Activated CD8-positive, alpha-beta memory T cell treated with anti-CD3 and anti-CD28 coated beads, Interleukin-2, amount 10 ng/mL, durations not matched to agents 7 days and 5 days (primary cell): ENCODE data around the gene CA11. TPM values are rescaled to one million over a fixed set of nuclear protein-coding genes. Genes with fewer than 3 reads are reported as not detected.
A peak's percentile ranks its signal among the peaks of the same experiment; 100 is the strongest.

Experiments
- ATAC-seq: fragments of 150-1000 bp; cut with Tn5 transposase; one replicate; pipeline ENCODE4 v1.10.0; 2021; ENCODE audit warnings: moderate library complexity
- CTCF ChIA-PET: fragments of 350-600 bp; sonication (Branson Sonifier 250); formaldehyde crosslinking; loops from one replicate; lab custom pipeline; 2021; ENCODE audit warnings: antibody characterized with exemption; lab: Charles Lee
- DNase-seq: peaks from one replicate; pipeline ENCODE4 v3.0.0-alpha.2; 2020
- H3K27ac Mint-ChIP-seq: one replicate; pipeline ENCODE4 v1.8.0; 2021; ENCODE audit warnings: mild to moderate bottlenecking, mixed read lengths
- H3K27me3 Mint-ChIP-seq: one replicate; pipeline ENCODE4 v1.8.0; 2021; ENCODE audit warnings: mixed read lengths
- H3K36me3 Mint-ChIP-seq: one replicate; pipeline ENCODE4 v1.8.0; 2021; ENCODE audit warnings: mild to moderate bottlenecking, mixed read lengths
- H3K4me1 Mint-ChIP-seq: one replicate; pipeline ENCODE4 v1.8.0; 2021; ENCODE audit warnings: mixed read lengths
- H3K4me3 Mint-ChIP-seq: one replicate; pipeline ENCODE4 v1.8.0; 2021; ENCODE audit warnings: mild to moderate bottlenecking, moderate library complexity, mixed read lengths
- H3K9me3 Mint-ChIP-seq: one replicate; pipeline ENCODE4 v1.8.0; 2022; ENCODE audit warnings: low read depth, mixed read lengths
- total RNA-seq, 2 experiments: library from RNA; stranded (reverse); gene quantifications; one replicate each; pipeline ENCODE4 v1.2.3, GENCODE V29; 2021

The CA11 gene
- total RNA-seq, 2 experiments from 2014 or later, result 6.0 to 7.2 TPM

DNA sequence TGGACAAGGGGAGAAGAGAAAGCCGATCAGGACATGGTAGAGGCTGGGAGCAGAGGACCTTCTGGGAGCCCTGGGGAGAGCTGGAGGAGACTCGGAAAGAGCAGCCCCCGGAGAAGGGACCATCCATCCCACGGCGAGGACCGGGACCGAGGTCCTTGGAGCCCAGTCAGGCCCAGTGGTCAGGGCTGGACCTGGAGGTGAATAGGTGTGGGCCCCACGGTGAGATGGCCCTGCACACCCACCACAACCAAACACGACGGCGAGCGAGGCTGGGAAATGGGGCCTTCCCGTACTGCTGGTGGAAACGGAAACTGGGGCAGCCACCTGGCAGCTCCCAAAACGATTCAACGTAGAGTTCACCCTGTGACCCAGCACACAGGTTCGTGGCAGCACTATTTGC is 30.5 kb upstream of the CA11 start:
- DNase-seq (no peak), ATAC-seq (no peak)
- peaks cover 3% of the 10 kb centered on the region for H3K27me3 Mint-ChIP-seq
- peaks cover 13% of the 10 kb centered on the region for H3K4me1 Mint-ChIP-seq
- H3K27ac Mint-ChIP-seq, result no peak overlapping the region
- H3K36me3 Mint-ChIP-seq, result no peaks in the 10 kb centered on the region
- CTCF ChIA-PET, result interaction anchor here (0.7 to 2.9 kb wide), 4 partner anchors 20 to 63 kb away, joined by 3 to 20 read pairs (median 4); partner anchors contain the start of genes CA11 and FUT2
- H3K9me3 Mint-ChIP-seq, result no peaks in the 10 kb centered on the region
- H3K4me3 Mint-ChIP-seq, result no peak overlapping the region

DNA sequence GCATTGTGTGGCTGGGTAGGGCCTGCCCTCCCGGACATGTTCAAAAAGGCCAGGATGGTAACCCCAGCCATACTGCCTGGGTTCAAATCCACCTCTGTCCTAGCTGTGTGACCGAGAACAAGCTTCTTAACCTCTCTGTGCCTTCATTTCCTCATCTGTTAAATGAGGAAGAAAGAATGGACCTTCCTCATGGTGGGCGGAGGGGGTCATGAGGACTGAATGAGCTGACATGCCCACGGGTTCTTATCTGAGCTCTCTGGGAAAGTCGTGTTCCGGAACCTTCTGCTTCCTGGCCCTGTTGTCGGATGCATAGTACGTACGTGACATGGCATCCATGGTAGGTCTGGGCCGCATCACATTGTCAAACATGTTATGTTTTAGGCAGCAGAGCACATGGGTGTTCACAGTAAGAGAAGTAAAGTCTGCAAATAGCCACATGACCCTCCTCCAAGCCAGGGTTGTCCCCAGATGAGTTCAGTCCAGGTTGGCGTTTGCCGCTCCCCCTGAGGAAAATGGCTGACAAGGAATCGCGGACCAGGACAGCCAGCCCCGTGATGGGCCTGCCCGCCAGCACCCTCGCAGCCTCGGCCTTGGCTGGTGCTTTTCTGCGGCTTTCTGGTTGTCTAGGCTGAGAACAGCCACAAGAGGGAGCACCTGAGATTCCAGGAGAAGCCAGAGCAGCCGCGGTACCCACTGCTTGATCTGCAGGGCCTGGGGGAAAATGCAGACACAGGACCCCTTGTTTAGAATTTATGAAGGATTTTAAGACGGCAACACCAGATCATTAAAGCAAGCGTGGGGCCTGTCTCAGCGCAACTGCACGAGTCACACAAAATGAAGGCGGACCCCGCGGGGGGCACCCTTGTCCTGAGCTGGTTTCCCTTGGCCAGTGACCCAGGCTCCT is 29.2 kb upstream of the CA11 start:
- H3K36me3 Mint-ChIP-seq, result no peaks in the 10 kb centered on the region
- DNase-seq (peak; percentile 83), ATAC-seq (peak; percentile 85)
- no peak overlapping the region for H3K4me3 Mint-ChIP-seq
- peaks cover 6% of the 10 kb centered on the region for H3K4me1 Mint-ChIP-seq
- H3K27ac Mint-ChIP-seq, result no peak overlapping the region
- peaks cover 3% of the 10 kb centered on the region for H3K27me3 Mint-ChIP-seq
- no peaks in the 10 kb centered on the region for H3K9me3 Mint-ChIP-seq
- CTCF ChIA-PET, result interaction anchor here (0.6 to 2.9 kb wide), 20 partner anchors 9 to 169 kb away, joined by 3 to 20 read pairs (median 4); partner anchors contain the start of genes CA11 and FUT2

DNA sequence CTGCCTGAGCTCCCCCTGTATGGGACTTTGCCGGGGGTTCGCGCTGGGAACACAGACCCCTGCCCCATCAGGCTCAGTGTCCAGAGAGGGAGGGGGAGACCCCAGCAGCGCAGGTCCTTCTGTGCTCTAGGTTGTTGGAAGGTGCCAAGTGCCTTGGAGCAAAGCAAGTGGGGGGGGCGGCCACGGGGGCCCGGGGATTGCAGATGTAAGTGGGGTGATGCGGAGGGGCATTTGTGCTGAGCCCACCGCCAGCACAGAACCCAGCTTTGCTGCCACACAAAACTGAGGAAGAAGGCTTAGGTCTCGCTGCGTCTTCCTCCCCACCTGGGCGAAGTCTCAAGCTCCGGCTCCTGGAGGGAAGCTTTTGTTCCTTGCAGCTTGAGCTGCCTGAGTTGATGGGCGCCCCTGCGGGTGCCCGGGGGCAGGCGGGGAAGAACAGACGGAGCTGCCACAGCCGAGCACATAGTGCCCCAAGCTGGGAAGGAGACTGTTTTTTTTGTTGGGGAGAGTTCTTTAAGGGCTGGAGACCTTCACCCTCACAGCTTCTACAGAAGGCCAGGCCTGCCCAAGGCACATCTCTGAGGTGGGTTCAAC is 28.3 kb upstream of the CA11 start:
- H3K27me3 Mint-ChIP-seq, result peaks cover 3% of the 10 kb centered on the region
- H3K4me3 Mint-ChIP-seq, result no peak overlapping the region
- H3K27ac Mint-ChIP-seq, result no peak overlapping the region

DNA sequence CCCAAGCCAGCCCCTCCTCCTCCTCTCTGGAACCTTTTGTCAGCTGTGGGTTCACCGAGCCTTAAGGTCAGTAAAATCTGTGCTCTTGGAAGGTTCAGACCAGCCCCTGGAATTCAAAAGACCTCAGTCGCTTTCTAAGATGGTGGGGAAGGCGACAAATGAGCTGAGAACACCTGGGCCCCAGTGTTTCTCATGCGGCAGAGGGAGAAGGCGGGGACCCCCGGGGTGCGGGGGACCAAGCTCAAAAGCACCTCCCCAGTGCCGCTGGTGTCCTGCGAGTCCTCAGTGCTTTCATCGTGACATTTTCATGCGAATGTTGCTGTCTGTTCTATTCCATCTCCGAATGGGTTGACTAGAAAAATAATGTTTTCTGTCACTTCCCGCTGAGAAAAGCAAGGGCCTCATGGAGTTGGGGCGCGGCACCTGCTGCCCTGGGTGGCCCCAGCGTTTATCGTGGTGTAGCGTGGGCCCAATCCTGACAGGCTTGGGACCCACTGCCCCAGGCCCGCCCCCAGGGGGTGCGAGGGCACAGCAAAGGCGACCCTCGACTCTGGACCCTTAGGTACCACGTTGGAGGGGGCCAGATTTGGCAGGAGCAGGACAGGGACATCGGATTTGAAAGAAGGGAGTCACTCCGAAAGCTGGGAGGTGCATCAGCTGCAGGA is 27.6 kb upstream of the CA11 start:
- Mint-ChIP-seq H3K9me3 (peaks cover 10% of the 10 kb centered on the region), H3K27me3 (peaks cover 3% of the 10 kb centered on the region), H3K27ac (no peak overlapping the region), H3K36me3 (peaks cover 2% of the 10 kb centered on the region), H3K4me1 (peaks cover 6% of the 10 kb centered on the region), H3K4me3 (no peak overlapping the region)
- ATAC-seq (no peak), DNase-seq (no peak)
- CTCF ChIA-PET, result interaction anchor here (0.8 to 1.7 kb wide), 3 partner anchors 13 to 28 kb away, joined by 3 to 5 read pairs (median 4); no protein-coding TSS in a partner anchor

More for the DNA sequence above, 28.3 kb upstream of the CA11 start:
- Mint-ChIP-seq H3K36me3 (peaks cover 2% of the 10 kb centered on the region), H3K4me1 (peaks cover 6% of the 10 kb centered on the region), H3K9me3 (peaks cover 7% of the 10 kb centered on the region)
- DNase-seq, result no peak
- CTCF ChIA-PET, result interaction anchor here (0.7 to 2.9 kb wide), 12 partner anchors 9 to 168 kb away, joined by 3 to 20 read pairs (median 4); partner anchors contain the start of genes CA11 and FUT2
- ATAC-seq, result no peak

DNA sequence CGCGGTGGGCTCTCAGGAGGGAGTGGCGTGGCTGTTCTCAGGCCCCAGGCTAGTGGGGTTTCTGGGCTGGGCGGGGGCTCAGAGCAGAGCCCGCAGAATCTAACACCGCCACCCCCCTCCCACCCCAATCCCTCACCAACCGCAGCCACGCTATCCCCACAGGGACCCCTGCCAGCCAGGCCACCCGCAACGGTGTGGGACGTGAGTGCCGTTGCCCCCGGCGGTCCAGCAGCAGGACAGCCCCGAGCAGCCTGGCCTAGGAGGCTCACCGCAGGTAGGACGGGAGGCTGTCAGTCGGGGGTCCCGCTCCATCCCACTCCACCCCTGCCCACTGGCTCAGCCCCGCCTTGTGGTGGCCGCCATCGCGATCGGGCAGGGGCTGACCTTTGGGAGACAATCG is 27.0 kb upstream of the CA11 start, which contains the start of gene NTN5:
TSS of gene NTN5 (minus strand) at position 24 of the 400 bp plus-strand sequence. CDS start 2,031 bp downstream, outside the sequence.
- H3K36me3 Mint-ChIP-seq, result peaks cover 2% of the 10 kb centered on the region

DNA sequence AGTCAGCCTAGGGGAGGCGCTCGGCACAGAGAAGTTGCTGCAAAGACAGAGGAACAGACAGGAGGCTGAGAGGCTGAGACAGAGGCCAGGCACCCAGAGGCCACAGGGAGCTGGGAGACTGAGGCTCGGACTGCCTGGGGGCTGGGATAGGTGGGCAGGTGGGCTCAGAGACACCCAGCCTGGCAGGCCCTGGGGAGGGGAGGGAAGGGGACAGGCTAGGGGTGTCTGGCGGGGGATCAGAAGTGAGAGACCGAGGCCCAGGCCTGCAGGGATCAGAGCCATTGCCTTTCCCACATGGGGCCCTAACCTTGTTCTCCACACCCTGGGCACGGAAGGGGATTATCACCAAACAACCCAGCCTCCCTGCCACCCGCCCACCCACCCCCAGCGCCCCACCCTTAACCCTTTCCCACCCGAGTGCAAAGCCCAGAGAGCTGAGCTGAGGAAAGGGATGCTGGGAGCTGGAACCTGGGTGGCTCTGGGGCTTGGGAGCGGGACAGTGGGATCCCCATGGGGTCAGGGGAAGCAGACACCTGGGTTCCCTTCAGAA is 25.5 kb upstream of the CA11 start:
- CTCF ChIA-PET, result interaction anchor here (1.2 kb wide), 1 partner anchor 26 kb away, joined by 3 read pairs; the partner anchor contains the start of gene CA11
- no peak overlapping the region for H3K4me3 Mint-ChIP-seq
- DNase-seq, result no peak
- peaks cover 3% of the 10 kb centered on the region for H3K27me3 Mint-ChIP-seq
- H3K36me3 Mint-ChIP-seq, result peaks cover 2% of the 10 kb centered on the region
- no peak for ATAC-seq
- H3K4me1 Mint-ChIP-seq, result peaks cover 6% of the 10 kb centered on the region
- H3K27ac Mint-ChIP-seq, result no peak overlapping the region
- H3K9me3 Mint-ChIP-seq, result peaks cover 10% of the 10 kb centered on the region

More for the DNA sequence above, 27.0 kb upstream of the CA11 start, which contains the start of gene NTN5:
- CTCF ChIA-PET, result interaction anchor here (0.8 kb wide), 1 partner anchor 29 kb away, joined by 3 read pairs; no protein-coding TSS in a partner anchor
- peaks cover 10% of the 10 kb centered on the region for H3K9me3 Mint-ChIP-seq
- no peak for ATAC-seq
- no peak within 1 kb of the TSS for H3K4me3 Mint-ChIP-seq
- DNase-seq, result no peak
- H3K4me1 Mint-ChIP-seq, result peaks cover 6% of the 10 kb centered on the region
- no peak within 1 kb of the TSS for H3K27ac Mint-ChIP-seq
- peaks cover 3% of the 10 kb centered on the region for H3K27me3 Mint-ChIP-seq

DNA sequence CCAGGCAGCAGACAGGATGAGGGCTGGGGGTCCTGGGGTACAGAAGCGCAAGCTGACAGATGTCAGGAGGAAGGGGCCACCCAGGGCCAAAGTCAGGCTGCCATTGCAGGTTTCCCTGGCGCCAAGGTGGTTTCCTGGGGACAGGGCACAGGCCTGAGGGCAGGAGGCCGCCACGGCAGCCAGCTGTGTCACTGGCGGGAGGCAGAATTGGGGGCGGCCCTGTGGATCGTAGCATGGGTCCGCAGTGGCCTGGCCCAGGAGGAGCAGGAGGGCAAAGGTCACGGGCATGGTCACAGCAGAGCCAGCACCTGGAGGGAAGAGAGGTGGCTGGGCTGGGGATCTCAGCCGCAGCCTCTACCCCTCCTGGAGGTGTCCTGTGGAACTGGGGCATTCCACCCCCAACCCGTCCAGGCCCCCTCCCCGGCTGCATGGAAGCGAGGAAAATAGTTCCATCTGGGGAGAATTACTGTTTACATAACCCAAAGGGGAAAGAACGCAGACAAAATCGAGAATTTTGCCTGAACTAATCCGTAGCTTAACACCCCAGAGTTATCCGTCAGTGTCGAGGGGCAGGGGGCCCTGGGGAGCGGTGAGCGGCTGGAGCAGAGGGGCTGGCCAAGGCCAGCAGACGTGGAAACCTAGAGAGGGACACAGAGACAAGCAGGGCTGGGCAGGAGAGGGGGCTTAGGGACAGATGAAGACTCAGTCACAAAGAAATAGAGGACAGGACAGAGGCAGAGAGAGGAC is 24.9 kb upstream of the CA11 start:
- H3K9me3 Mint-ChIP-seq, result peaks cover 10% of the 10 kb centered on the region
- CTCF ChIA-PET, result interaction anchor here (1.2 kb wide), 1 partner anchor 25 kb away, joined by 3 read pairs; the partner anchor contains the start of gene CA11
- DNase-seq, result no peak
- peaks cover 6% of the 10 kb centered on the region for H3K4me1 Mint-ChIP-seq
- ATAC-seq, result no peak
- H3K36me3 Mint-ChIP-seq, result peaks cover 2% of the 10 kb centered on the region
- H3K27ac Mint-ChIP-seq, result no peak overlapping the region
- no peak overlapping the region for H3K4me3 Mint-ChIP-seq
- H3K27me3 Mint-ChIP-seq, result peaks cover 3% of the 10 kb centered on the region

DNA sequence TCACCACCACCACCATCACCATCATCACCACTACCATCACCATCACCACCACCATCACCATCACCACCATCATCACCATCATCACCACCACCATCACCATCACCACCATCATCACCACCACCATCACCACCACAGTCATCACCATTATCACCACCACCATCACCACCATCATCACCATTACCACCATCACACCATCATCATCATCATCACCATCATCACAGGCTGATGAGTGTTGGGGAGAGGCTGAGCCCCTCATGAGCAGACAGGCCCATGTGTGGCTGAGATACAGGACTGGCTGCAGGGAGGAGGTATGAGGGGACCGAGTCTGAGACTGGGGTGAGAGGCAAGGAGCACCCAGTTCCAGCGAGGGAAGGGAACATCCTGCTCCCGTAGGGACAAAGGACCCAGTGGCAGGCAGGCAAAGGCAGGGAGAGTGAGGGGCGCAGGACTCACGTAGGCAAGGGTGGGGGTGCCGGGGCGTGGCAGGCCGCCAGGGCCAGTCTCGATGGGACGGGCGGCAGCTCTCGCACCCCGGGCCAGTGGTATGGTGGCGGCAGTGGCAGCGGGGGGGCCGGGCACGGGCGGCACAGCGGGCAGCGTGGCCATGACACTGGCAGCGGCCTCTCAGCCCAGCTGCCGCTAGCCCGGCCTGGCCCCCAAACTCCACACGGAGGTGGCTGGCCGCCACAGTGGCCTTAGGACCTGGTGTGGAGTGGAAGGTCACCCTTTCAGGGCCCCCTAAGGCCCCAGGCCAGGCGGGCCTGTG is 24.1 kb upstream of the CA11 start:
- H3K27me3 Mint-ChIP-seq, result no peaks in the 10 kb centered on the region
- peaks cover 2% of the 10 kb centered on the region for H3K36me3 Mint-ChIP-seq
- CTCF ChIA-PET, result interaction anchor here (1.2 kb wide), 1 partner anchor 24 kb away, joined by 3 read pairs; the partner anchor contains the start of gene CA11
- peak overlapping the region; percentile 38 for H3K4me3 Mint-ChIP-seq
- no peak for ATAC-seq
- DNase-seq, result no peak
- peaks cover 1% of the 10 kb centered on the region for H3K4me1 Mint-ChIP-seq
- H3K27ac Mint-ChIP-seq, result peak overlapping the region; percentile 45
- peaks cover 10% of the 10 kb centered on the region for H3K9me3 Mint-ChIP-seq

DNA sequence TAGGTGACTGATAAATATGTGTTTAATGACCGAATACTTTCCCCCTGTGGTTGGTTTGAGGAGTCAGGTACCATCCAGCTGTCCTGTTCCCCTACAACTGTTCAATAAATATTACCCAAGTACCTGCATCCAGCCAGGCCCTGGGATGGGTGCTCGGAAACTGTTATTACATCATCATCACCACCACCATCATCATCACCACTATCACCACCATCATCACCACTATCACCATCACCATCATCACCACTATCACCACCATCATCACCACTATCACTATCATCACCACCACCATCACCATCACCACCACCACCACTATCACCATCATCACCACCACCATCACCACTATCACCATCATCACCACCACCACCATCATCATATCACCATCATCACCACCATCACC is 22.8 kb upstream of the CA11 start:
- no peak for DNase-seq
- H3K27me3 Mint-ChIP-seq, result no peaks in the 10 kb centered on the region
- no peaks in the 10 kb centered on the region for H3K4me1 Mint-ChIP-seq
- H3K36me3 Mint-ChIP-seq, result peaks cover 2% of the 10 kb centered on the region
- ATAC-seq, result no peak
- H3K4me3 Mint-ChIP-seq, result peak overlapping the region; percentile 7
- CTCF ChIA-PET, result interaction anchor here (1.2 kb wide), 1 partner anchor 119 kb away, joined by 3 read pairs; no protein-coding TSS in a partner anchor
- H3K9me3 Mint-ChIP-seq, result peaks cover 10% of the 10 kb centered on the region
- no peak overlapping the region for H3K27ac Mint-ChIP-seq

DNA sequence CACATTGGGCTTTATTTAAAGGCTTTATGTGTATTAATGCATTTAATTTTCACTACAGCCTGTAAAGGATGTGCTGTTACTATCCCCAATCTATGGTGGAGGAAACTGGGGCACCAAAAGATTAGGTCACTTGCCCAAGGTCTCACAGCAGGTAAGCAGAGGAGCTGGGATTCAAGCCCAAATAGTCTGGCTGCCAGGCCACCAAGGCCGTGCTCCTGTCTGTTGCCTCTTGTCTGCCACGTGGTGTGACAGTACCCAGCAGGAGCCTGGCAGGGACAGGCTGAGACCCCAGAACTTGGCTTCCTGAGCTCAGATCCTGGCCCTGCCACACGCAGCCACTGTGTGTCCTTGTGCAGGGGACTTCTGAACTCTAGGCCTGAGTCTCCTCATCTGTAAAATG is 22.3 kb upstream of the CA11 start:
- DNase-seq (no peak), ATAC-seq (no peak)
- H3K9me3 Mint-ChIP-seq, result peaks cover 10% of the 10 kb centered on the region
- no peak overlapping the region for H3K4me3 Mint-ChIP-seq
- CTCF ChIA-PET, result interaction anchor here (1.2 kb wide), 1 partner anchor 120 kb away, joined by 3 read pairs; no protein-coding TSS in a partner anchor
- no peak overlapping the region for H3K27ac Mint-ChIP-seq
- no peaks in the 10 kb centered on the region for H3K27me3 Mint-ChIP-seq
- H3K36me3 Mint-ChIP-seq, result peaks cover 2% of the 10 kb centered on the region
- H3K4me1 Mint-ChIP-seq, result no peaks in the 10 kb centered on the region

DNA sequence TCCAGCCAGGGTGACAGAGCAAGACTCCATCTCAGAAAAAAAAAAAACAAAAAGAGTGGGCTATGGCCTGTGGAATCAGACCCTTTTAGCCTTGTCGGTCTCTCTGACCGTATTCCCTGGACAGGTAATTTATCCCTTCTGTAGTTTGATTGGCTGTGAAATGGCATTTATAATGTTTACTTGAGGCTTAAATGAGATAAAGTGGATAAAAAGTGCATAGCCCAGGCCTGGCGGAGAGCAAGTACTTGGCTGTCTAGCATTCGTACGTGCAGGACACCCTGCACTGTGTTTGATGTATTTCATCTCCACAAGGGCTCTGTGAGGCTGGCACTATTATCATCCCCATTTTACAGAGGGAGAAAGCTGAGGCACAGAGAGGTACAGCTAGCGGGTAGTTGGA is 19.8 kb upstream of the CA11 start:
- Mint-ChIP-seq H3K27ac (no peak overlapping the region), H3K4me1 (peaks cover 5% of the 10 kb centered on the region), H3K4me3 (no peak overlapping the region), H3K9me3 (peaks cover 10% of the 10 kb centered on the region), H3K27me3 (no peaks in the 10 kb centered on the region), H3K36me3 (peaks cover 2% of the 10 kb centered on the region)
- no peak for DNase-seq
- CTCF ChIA-PET, result interaction anchor here (1.2 to 1.6 kb wide), 2 partner anchors 10 to 20 kb away, joined by 3 read pairs; no protein-coding TSS in a partner anchor
- no peak for ATAC-seq
